Adrenal gland (tissue), 12 donors: ENCODE results near the gene BCL2. TPM values are rescaled to one million over a fixed set of nuclear protein-coding genes. Genes with fewer than 3 reads are reported as not detected.

Source experiments
- DNase-seq, 7 donors: peaks; one replicate each; pipeline ENCODE4 v3.0.0-alpha.2; 2019 to 2020
- H3K27ac ChIP-seq, 5 donors: fragments of 200-600 bp; sonication (generic) in 4 of 5; 1 replicate in 3 of 5; 2 replicates in 2 of 5; pipeline versions ENCODE4 v1.5.1 to v1.8.0; 2016 to 2020; ENCODE audit warnings: mild to moderate bottlenecking in 1 of 5
- H3K27me3 ChIP-seq: fragments of 200-600 bp; 2 replicates; pipeline ENCODE4 v1.8.0; 2021
- H3K36me3 ChIP-seq, 2 donors: fragments of 200-600 bp; replicated peaks in 1 of 2; 1 replicate in 1 of 2; 2 replicates in 1 of 2; pipeline versions ENCODE4 v1.5.1 to v1.8.0; 2018 to 2022
- H3K4me1 ChIP-seq, 2 donors: fragments of 200-600 bp; replicated peaks in 1 of 2; 1 replicate in 1 of 2; 2 replicates in 1 of 2; pipeline versions ENCODE4 v1.5.1 to v1.8.0; 2018 to 2021
- H3K4me3 ChIP-seq, 4 donors: fragments of 200-600 bp; sonication (generic) in 3 of 4; one replicate each; pipeline ENCODE4 v1.5.1; 2016 to 2018
- H3K9me3 ChIP-seq, 3 donors: fragments of 200-600 bp; sonication (generic) in 1 of 3; replicated peaks in 1 of 3; 1 replicate in 2 of 3; 2 replicates in 1 of 3; pipeline versions ENCODE4 v1.5.1 to v1.8.0; 2016 to 2021
- CTCF ChIP-seq, 6 experiments: fragments of 450-650 bp in 4 of 6; fragments of 200-600 bp in 2 of 6; sonication (generic) in 1 of 6; IDR thresholded peaks; 1 replicate in 5 of 6; 2 replicates in 1 of 6; pipeline versions ENCODE4 v1.5.1 to v1.8.0; 2016 to 2021; ENCODE audit warnings: antibody characterized with exemption in 6 of 6, mild to moderate bottlenecking in 2 of 6, moderate library complexity in 1 of 6
- POLR2A ChIP-seq, 2 donors: fragments of 450-650 bp; IDR thresholded peaks; one replicate each; pipeline ENCODE4 v1.6.1; 2017; ENCODE audit warnings: antibody characterized with exemption in 2 of 2, mild to moderate bottlenecking in 2 of 2, moderate library complexity in 1 of 2
- WGBS, 4 donors: extraction: QIAGEN DNeasy Blood & Tissue Kit in 2 of 4; methylation state at CpG; one replicate each; pipeline versions ENCODE4 v1.1.5 to v1.1.7; 2013 to 2017; 5-methylcytosine and 5-hydroxymethylcytosine counted together
- intact Hi-C, 2 donors: fragments of 100-400 bp; cut with DNase I; formaldehyde crosslinking; loops; one replicate each; pipeline versions ENCODE4 v1.14.1 to v1.15.0; 2022 to 2023
- polyA plus RNA-seq, 3 donors: library from polyadenylated mRNA; stranded (reverse); fragments of 200-250 nt in 2 of 3; fragments of 350-450 nt in 1 of 3; fragmentation: Illumina TruSeq in 1 of 3; extraction: RNeasy Lipid Tissue Mini Kit (QIAGEN cat#74804) in 1 of 3; gene quantifications; one replicate each; pipeline ENCODE4 v1.2.3, GENCODE V29; 2013 to 2014
- total RNA-seq, 9 donors: library from RNA; depleted of rRNA in 4 of 9; stranded (reverse); fragments of >200 nt in 4 of 9; fragments of 120-200 nt in 1 of 9; fragmentation: NEBNext Ultra II Directional in 1 of 9; extraction: Animal tissue kit (Norgen Biotek cat#: 25700) in 1 of 9; gene quantifications; one replicate each; pipeline versions ENCODE4 v1.1.0 to v1.2.4, GENCODE V29; 2013 to 2023
- donor health status: healthy with polysubstance abuse.
- donor health status: Bipolar disorder and iron deficiency.
- donor health status: DM: yes; HTN: yes; CAD: no.
- donor health status: DM: no; HTN: no; CAD: no.
- donor health status: DM: no; HTN: no; CAD: no.
- donor health status: DM: yes; HTN: yes; CAD: no.

BCL2 gene
- total and polyA plus RNA-seq, 12 donors = 0.85 to 7.7 (median 3.4) TPM

DNA sequence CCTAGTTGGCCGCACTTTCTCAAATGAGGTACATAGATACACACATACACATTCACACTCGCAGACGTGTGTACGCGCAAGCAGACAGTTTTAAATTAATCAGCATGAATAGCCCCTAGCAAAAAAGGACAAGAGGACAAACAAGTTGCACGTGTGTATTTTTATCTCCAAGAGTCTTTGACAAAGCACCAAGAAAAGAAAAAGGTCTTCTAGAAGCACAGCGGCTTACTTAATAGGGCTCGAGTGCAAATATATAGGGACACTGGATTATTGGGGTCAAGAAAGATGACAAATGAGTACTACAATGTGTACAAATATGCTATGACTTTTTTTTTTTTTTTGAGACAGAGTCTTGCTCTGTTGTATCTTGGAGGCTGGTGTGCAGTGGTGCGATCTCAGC, 1.7 kb upstream of the BCL2 start:
- peaks cover 0 to 4% of the 10 kb centered on the region in 2 donors for H3K4me1 ChIP-seq
- H3K27me3 ChIP-seq = peaks cover 5% of the 10 kb centered on the region
- DNase-seq = no peak
- H3K4me3 ChIP-seq = no peak overlapping the region
- TF ChIP-seq POLR2A (IDR thresholded peaks at IDR 0.05) (no peak), CTCF (IDR thresholded peaks at IDR 0.05) (no peak)
- no peaks in the 10 kb centered on the region for H3K36me3 ChIP-seq
- H3K27ac ChIP-seq = peak overlapping the region in 1 of 5 donors; percentile 65
- 81 to 87% (median 85%) methylated on average over 9 of the region's 9 CpGs for WGBS, 4 donors
- no peaks in the 10 kb centered on the region for H3K9me3 ChIP-seq
- intact Hi-C loops = loop anchor here (5.0 to 10.0 kb wide), 4 partner anchors 189 to 304 kb away; no protein-coding TSS in a partner anchor

GRCh38 chr18:63320975-63321265, 1.4 kb upstream of the BCL2 start:
- Histone ChIP-seq H3K27me3 (peaks cover 5% of the 10 kb centered on the region), H3K4me3 (peak overlapping the region in 1 of 4 donors; percentile 78), H3K36me3 (no peaks in the 10 kb centered on the region), H3K4me1 (peaks cover 0 to 4% of the 10 kb centered on the region in 2 donors), H3K9me3 (no peaks in the 10 kb centered on the region), H3K27ac (peak overlapping the region in 2 of 5 donors; percentile 65 to 87)
- TF ChIP-seq POLR2A (IDR thresholded peaks at IDR 0.05) = no peak
- TF ChIP-seq CTCF (IDR thresholded peaks at IDR 0.05) = no peak
- peak in 3 of 7 donors; percentile 17 to 69 (median 43) for DNase-seq
- 49 to 55% (median 53%) methylated on average over 13 to 16 of the region's 16 CpGs for WGBS, 4 donors
- intact Hi-C loops = loop anchor here (5.0 to 10.0 kb wide), 4 partner anchors 189 to 304 kb away; no protein-coding TSS in a partner anchor

GRCh38 chr18:63320123-63320974, 780 bp upstream of the BCL2 start:
- H3K9me3 ChIP-seq = no peaks in the 10 kb centered on the region
- intact Hi-C loops = loop anchor here (5.0 to 10.0 kb wide), 4 partner anchors 188 to 303 kb away; no protein-coding TSS in a partner anchor
- peak; percentile 70 to 87 (median 78) for DNase-seq
- peak in 1 of 2 donors; percentile 32 for TF ChIP-seq POLR2A (IDR thresholded peaks at IDR 0.05)
- peak in 2 of 6 experiments; percentile 13 to 45 for TF ChIP-seq CTCF (IDR thresholded peaks at IDR 0.05)
- H3K27ac ChIP-seq = peak overlapping the region in 3 of 5 donors; percentile 53 to 87 (median 65)
- WGBS, 4 donors = 1 to 2% (median 1%) methylated on average over 20 to 92 of the region's 92 CpGs
- no peaks in the 10 kb centered on the region for H3K36me3 ChIP-seq
- peaks cover 0 to 4% of the 10 kb centered on the region in 2 donors for H3K4me1 ChIP-seq
- H3K4me3 ChIP-seq = peak overlapping the region in 2 of 4 donors; percentile 21 to 78
- peaks cover 5% of the 10 kb centered on the region for H3K27me3 ChIP-seq

DNA sequence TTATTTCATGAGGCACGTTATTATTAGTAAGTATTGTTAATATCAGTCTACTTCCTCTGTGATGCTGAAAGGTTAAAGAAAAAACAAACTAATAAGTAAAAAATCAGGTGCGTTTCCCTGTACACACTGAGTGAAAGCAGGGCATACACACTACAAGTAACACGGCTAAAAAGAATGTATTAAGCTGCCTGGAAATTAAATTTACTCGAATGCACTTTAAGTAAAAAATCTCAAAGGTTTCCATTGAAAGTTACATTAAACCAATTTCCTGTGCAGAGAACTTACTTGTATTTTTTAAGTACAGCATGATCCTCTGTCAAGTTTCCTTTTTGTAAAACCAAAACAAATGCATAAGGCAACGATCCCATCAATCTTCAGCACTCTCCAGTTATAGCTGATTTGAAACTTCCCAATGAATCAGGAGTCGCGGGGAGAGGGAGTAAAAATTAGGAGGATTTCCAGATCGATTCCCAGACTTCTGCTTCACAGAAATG, 633 bp downstream of the BCL2 start:
- H3K36me3 ChIP-seq = no peaks in the 10 kb centered on the region
- no peak for TF ChIP-seq POLR2A (IDR thresholded peaks at IDR 0.05)
- no peak for TF ChIP-seq CTCF (IDR thresholded peaks at IDR 0.05)
- 2 to 4% (median 3%) methylated on average over 8 of the region's 8 CpGs for WGBS, 4 donors
- no peaks in the 10 kb centered on the region for H3K9me3 ChIP-seq
- no peak for DNase-seq
- H3K4me3 ChIP-seq = peak overlapping the region in 2 of 4 donors; percentile 60 to 78
- intact Hi-C loops = no loop called here
- peaks cover 0 to 4% of the 10 kb centered on the region in 2 donors for H3K4me1 ChIP-seq
- peak overlapping the region in 2 of 5 donors; percentile 72 to 87 for H3K27ac ChIP-seq
- H3K27me3 ChIP-seq = peaks cover 5% of the 10 kb centered on the region
